Duodenal mucosa (tissue), 2 donors: ENCODE measurements around the gene SSU72.

Experiments used
- H3K27ac ChIP-seq: one replicate; pipeline ENCODE4 v1.7.0; 2013; ENCODE audit warnings: low read depth, low read length
- H3K27me3 ChIP-seq, 2 donors: one replicate each; pipeline ENCODE4 v1.7.0; 2013; ENCODE audit warnings: low read length in 2 of 2, control low read depth in 1 of 2; ENCODE audit not compliant: insufficient read depth in 2 of 2, control insufficient read depth in 1 of 2
- H3K36me3 ChIP-seq, 2 donors: one replicate each; pipeline ENCODE4 v1.7.0; 2013; ENCODE audit warnings: low read length in 2 of 2, control low read depth in 1 of 2; ENCODE audit not compliant: insufficient read depth in 2 of 2, control insufficient read depth in 1 of 2
- H3K4me1 ChIP-seq, 2 donors: one replicate each; pipeline ENCODE4 v1.7.0; 2013; ENCODE audit warnings: low read length in 2 of 2, control low read depth in 1 of 2; ENCODE audit not compliant: insufficient read depth in 2 of 2, control insufficient read depth in 1 of 2
- H3K4me3 ChIP-seq, 2 donors: one replicate each; pipeline ENCODE4 v1.7.0; 2013; ENCODE audit warnings: low read length in 2 of 2, low read depth in 1 of 2
- H3K9ac ChIP-seq, 2 donors: one replicate each; pipeline ENCODE4 v1.7.0; 2013; ENCODE audit warnings: low read length in 2 of 2, low read depth in 1 of 2
- H3K9me3 ChIP-seq, 2 donors: one replicate each; pipeline ENCODE4 v1.7.0; 2013; ENCODE audit warnings: low read length in 2 of 2, control low read depth in 1 of 2; ENCODE audit not compliant: control insufficient read depth in 1 of 2

Gene SSU72

DNA sequence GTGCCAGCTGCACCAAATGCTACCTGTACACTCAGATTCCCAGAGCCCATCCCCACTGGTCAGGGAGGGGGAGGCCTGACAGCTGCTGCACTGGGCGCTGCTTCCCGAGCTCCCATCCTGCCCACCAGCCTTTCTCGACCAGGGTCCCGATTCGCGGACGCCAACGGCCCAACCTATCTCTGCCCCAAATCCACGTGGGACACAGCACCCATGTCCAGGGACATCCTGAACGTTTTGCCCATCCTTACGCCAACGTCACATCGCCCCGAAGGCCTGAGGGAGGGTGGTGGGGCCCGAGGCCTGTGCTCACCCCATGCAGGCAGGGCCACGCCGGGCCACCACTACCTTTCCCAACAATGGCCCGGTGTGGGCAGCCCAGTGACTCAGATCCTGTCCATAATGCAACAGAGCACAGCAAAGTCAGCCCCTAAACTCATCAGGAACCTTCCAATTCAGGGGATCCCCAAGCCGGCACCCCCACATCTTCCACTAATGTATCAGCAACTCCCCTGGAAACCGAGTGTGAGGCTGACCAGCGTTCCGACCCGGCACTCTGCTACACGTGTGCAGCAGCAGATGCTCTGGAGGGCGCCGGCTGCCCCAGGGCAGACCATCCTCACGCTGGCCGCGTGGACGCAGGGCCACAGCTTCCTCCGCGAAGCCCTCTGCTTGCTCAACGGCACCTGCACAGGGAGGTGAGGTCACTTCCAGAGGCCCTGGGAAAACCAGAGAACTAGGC, 23.0 kb downstream of the SSU72 start:
- Histone ChIP-seq H3K27ac (no peak overlapping the region), H3K9me3 (no peaks in the 10 kb centered on the region), H3K9ac (no peak overlapping the region), H3K36me3 (peaks cover 0 to 22% of the 10 kb centered on the region in 2 donors), H3K27me3 (no peaks in the 10 kb centered on the region), H3K4me1 (no peaks in the 10 kb centered on the region), H3K4me3 (no peak overlapping the region)

DNA sequence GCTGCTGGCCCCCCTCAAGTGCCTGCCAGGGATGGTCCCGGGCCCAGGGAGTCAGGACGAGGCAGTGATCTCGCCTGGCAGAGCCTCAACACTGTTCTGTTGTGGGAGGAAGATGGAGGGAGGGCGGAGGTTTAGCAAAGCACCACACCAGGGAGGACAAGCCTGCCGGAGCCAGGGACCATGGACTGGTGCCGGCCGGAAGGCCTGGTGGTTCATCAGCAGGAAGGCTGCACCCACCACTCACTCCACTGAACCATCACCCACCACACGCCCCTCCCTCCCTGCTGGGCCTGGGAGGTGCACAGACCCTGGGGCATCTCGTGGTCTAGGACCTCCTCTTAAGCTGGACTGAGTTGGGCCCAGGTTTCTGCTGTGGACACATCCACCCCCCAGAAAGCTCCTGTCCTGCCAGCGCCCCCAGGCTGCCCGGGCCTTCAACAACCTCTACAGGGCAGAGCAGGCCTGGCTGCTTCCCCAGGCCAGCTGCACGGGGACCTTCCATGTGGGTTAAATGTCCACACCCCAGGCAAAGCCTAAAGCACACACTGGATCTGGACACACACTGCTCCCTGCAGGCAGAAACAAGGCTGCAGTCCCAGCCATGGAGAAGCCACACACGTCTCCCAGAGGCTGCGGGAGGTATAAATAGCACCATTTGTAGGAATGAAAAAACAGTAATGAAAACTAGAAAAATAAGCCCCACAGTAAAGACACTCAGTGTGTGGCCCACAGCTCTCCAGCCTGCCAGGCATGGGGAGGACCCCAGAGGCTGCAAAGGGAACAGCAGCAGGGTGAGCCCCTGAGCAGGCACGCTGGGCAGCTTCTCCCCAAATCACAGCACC, 23.9 kb downstream of the SSU72 start:
- Histone ChIP-seq H3K4me1 (no peaks in the 10 kb centered on the region), H3K27ac (no peak overlapping the region), H3K36me3 (peaks cover 0 to 22% of the 10 kb centered on the region in 2 donors)

DNA sequence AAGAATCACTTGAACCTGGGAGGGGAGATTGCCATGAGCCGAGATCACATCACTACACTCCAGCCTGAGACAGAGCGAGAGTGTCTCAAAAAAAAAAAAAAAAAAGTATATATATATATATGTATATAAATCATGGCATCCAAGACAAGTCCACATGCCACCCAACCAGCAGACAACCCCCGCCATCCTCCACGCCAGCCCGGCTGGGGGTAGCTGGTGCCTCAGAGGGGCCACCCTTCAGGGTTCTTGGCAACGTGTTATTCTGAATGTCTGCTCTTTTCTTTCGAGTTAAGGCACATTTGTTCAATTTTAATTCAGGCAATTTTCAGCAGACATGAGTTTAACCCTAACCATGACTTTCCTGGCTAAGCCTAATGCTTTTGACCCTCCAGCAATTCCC, 24.6 kb downstream of the SSU72 start:
- no peak overlapping the region for H3K4me3 ChIP-seq

More for the DNA sequence above, 23.9 kb downstream of the SSU72 start:
- no peaks in the 10 kb centered on the region for H3K27me3 ChIP-seq
- no peak overlapping the region for H3K4me3 ChIP-seq
- H3K9ac ChIP-seq, result no peak overlapping the region
- no peaks in the 10 kb centered on the region for H3K9me3 ChIP-seq

DNA sequence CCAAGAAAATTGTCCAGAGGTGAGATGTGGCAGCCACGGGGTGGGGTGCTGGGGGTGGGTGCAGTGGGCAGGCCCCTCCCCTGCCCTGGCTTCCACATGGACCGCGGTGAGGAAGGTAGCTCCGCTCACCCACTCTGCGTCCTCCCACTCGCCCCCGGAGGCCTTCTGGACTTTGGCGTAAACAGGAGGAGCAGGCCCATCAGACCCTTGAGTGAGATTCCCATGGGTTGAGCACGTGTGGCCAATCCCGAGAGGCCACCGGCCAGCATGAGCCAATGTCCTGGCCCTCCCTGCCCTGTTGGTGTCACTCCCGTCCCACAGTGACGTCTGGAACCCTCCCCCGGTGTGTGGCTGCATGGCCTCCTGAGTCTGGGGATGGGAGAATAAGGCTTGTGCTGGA, 26.1 kb downstream of the SSU72 start:
- Histone ChIP-seq H3K9me3 (no peaks in the 10 kb centered on the region), H3K27ac (no peak overlapping the region), H3K36me3 (peaks cover 0 to 10% of the 10 kb centered on the region in 2 donors), H3K27me3 (no peaks in the 10 kb centered on the region), H3K4me3 (no peak overlapping the region), H3K9ac (no peak overlapping the region), H3K4me1 (peaks cover 0 to 5% of the 10 kb centered on the region in 2 donors)

More for the DNA sequence above, 24.6 kb downstream of the SSU72 start:
- H3K9ac ChIP-seq, result no peak overlapping the region
- no peaks in the 10 kb centered on the region for H3K27me3 ChIP-seq
- no peaks in the 10 kb centered on the region for H3K9me3 ChIP-seq
- no peaks in the 10 kb centered on the region for H3K4me1 ChIP-seq
- no peak overlapping the region for H3K27ac ChIP-seq
- H3K36me3 ChIP-seq, result peaks cover 0 to 15% of the 10 kb centered on the region in 2 donors

DNA sequence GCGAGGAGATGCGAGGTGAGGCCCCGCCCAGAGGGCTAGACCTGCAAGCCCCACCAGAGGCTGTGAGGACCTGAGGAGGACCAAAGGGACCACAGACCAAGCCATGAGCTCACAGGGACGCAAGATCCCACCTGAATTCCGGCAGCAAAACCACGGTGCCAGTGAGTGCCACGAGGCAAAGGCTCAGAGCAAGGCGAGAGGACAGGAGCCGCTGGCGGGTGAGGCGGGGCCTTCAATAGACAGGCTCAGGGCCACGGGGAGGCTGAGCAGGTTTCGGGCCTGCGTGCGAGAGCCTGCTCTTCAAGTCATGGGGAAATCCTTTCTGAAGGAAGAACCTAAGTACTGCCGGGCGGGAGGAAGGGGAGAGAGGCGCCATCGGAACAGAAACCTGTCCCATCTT, 27.2 kb downstream of the SSU72 start:
- Histone ChIP-seq H3K4me3 (no peak overlapping the region), H3K9ac (no peak overlapping the region), H3K36me3 (peaks cover 0 to 12% of the 10 kb centered on the region in 2 donors), H3K9me3 (no peaks in the 10 kb centered on the region), H3K27ac (no peak overlapping the region), H3K27me3 (no peaks in the 10 kb centered on the region), H3K4me1 (peaks cover 0 to 10% of the 10 kb centered on the region in 2 donors)

DNA sequence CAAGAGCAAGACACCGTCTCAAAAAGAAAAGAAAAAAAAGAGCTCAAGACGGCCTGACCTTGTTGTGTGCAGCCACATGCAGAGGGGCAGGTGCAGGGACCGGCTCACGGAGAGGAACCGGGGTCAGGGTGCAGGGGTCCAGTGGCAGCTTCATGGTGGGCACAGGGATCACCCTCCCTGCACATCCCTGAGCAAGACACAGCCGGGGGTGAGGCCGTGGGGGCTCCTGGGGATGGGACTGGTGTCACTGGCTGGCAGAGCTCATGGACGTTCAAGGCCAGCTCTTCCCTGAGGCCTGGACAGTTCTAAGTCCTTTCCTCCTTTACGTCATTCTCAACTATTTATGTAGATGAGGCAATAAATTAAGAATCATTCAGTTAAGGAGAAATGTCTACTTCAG, 27.7 kb downstream of the SSU72 start:
- H3K27me3 ChIP-seq, result no peaks in the 10 kb centered on the region
- peaks cover 0 to 15% of the 10 kb centered on the region in 2 donors for H3K36me3 ChIP-seq
- no peak overlapping the region for H3K4me3 ChIP-seq
- peaks cover 0 to 10% of the 10 kb centered on the region in 2 donors for H3K4me1 ChIP-seq
- H3K27ac ChIP-seq, result no peak overlapping the region
- H3K9ac ChIP-seq, result no peak overlapping the region
- no peaks in the 10 kb centered on the region for H3K9me3 ChIP-seq

DNA sequence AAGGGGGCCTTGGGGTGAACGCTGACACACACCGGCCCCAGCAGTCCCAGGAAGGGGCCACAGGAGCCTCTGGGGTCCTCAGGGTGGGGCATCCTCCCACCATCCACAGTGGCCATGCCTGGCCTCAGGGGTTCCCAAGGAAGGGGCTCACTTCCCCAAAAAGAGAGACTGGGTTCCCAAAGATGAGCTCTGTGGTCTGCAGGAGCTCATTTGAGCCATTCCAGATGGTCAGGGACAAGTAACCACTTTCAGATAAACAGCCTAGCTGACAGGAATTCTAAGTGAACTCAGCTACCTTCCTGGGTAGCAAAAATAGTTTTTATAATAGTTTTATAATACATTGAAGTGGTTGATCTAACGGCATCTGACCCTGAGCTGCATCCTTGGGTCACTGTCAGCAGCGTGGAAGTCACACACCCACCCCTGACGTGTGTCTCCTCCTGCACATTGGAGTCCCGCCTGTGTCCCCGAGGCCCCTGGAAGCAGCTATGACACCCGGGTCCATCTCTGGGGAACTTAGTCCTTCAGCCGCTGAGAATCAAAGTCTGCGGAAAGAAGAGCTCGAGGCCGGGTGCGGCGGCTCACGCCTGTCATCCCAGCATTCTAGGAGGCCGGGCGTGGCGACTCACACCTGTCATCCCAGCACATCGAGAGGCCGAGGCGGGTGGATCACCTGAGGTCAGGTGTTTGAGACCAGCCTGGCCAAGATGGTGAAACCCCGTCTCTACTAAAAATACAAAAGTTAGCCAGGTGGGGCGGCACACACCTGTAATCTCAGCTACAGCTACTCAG, 28.5 kb downstream of the SSU72 start:
- H3K36me3 ChIP-seq, result peaks cover 0 to 19% of the 10 kb centered on the region in 2 donors
- peaks cover 0 to 10% of the 10 kb centered on the region in 2 donors for H3K4me1 ChIP-seq
- no peak overlapping the region for H3K27ac ChIP-seq

DNA sequence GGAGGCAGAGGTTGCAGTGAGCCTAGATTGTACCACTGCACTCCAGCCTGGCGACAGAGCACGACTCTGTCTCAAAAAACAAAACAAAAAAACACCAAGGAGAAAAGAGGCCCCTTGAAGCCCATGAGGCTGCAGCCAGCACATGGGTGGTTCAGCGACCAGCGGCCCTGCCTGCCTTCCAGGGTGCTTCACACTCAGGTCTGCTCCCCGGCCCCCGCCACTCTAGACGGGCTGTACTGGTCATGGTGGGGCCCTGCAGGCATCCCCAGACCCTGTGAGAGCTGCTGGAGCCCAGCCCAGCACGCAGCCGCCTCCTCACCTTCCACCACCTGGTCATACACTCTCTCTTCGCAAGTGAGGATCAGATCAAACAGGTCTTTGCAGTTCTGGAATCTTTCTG, 30.1 kb downstream of the SSU72 start:
- peaks cover 0 to 22% of the 10 kb centered on the region in 2 donors for H3K36me3 ChIP-seq
- H3K9ac ChIP-seq, result no peak overlapping the region
- H3K9me3 ChIP-seq, result no peaks in the 10 kb centered on the region
- no peak overlapping the region for H3K27ac ChIP-seq
- no peak overlapping the region for H3K4me3 ChIP-seq
- peaks cover 0 to under 1% of the 10 kb centered on the region in 2 donors for H3K27me3 ChIP-seq
- H3K4me1 ChIP-seq, result peaks cover 0 to 10% of the 10 kb centered on the region in 2 donors

More for the DNA sequence above, 28.5 kb downstream of the SSU72 start:
- Histone ChIP-seq H3K9me3 (no peaks in the 10 kb centered on the region), H3K9ac (no peak overlapping the region), H3K4me3 (no peak overlapping the region), H3K27me3 (no peaks in the 10 kb centered on the region)

DNA sequence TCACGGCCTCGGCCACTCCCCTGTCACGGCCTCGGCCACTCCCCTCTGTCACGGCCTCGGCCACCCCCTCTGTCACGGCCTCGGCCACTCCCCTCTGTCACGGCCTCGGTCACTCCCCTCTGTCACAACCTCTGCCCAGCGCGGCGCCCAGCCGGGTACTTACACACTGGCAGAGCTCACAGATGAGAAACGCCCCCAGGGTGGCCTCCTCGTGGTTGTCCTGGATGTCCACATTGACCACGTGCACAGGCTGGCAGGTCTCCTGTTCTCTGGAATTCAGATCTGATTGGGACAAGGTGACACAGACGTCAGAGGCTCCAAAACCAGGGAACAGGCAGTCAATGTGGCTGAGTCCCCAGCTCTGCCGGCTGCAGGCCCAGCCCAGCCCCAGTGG, 31.0 kb downstream of the SSU72 start:
- no peak overlapping the region for H3K4me3 ChIP-seq
- H3K9ac ChIP-seq, result no peak overlapping the region
- no peaks in the 10 kb centered on the region for H3K9me3 ChIP-seq
- no peak overlapping the region for H3K27ac ChIP-seq
- H3K36me3 ChIP-seq, result peaks cover 0 to 22% of the 10 kb centered on the region in 2 donors
- H3K27me3 ChIP-seq, result peaks cover 0 to 4% of the 10 kb centered on the region in 2 donors
- H3K4me1 ChIP-seq, result peaks cover 0 to 10% of the 10 kb centered on the region in 2 donors
